Panc1 (cell line): ENCODE measurements around the gene RAP1B. TPM values are rescaled to one million over a fixed set of nuclear protein-coding genes. Genes with fewer than 3 reads are reported as not detected.

Experiments
- ATAC-seq: fragments of 200-7000 bp; cut with Tn5 transposase; 2 replicates; pipeline ENCODE4 v1.9.1; 2020; ENCODE audit warnings: mild to moderate bottlenecking, moderate library complexity
- BruUV-seq: library from RNA; stranded (reverse); fragments of 400-500 nt; replicated peaks from 2 replicates; lab custom pipeline; 2021; lab: Mats Ljungman, UMichigan
- CTCF ChIA-PET: fragments of 300-600 bp; sonication (Branson Sonifier 250); formaldehyde crosslinking; loops from one replicate; lab custom pipeline; 2022; ENCODE audit warnings: antibody characterized with exemption; lab: Charles Lee
- POLR2A ChIA-PET: fragments of 300-600 bp; sonication (Branson Sonifier 250); formaldehyde crosslinking; loops from one replicate; lab custom pipeline; 2022; ENCODE audit warnings: antibody characterized with exemption; lab: Charles Lee
- DNase-seq: peaks from one replicate; pipeline ENCODE4 v3.0.0-alpha.2; 2010; ENCODE audit warnings: low read depth, low spot score
- H3K27ac ChIP-seq: 2 replicates; pipeline ENCODE4 v1.5.1; 2011; ENCODE audit warnings: mild to moderate bottlenecking, low read length, inconsistent platforms
- H3K27me3 ChIP-seq: fragments of 200-500 bp; sonication (Bioruptor generic); 2 replicates; pipeline ENCODE4 v1.6.0; 2014; ENCODE audit warnings: low read length, inconsistent platforms; ENCODE audit not compliant: control insufficient read depth, insufficient read depth
- H3K36me3 ChIP-seq: fragments of 200-500 bp; sonication (Bioruptor generic); 2 replicates; pipeline ENCODE4 v1.5.1; 2014; ENCODE audit warnings: inconsistent platforms, mild to moderate bottlenecking, low read length, moderate library complexity; ENCODE audit not compliant: control insufficient read depth, insufficient read depth
- H3K4me1 ChIP-seq: 2 replicates; pipeline ENCODE4 v1.5.1; 2011; ENCODE audit warnings: inconsistent platforms, mild to moderate bottlenecking, low read length, moderate library complexity; ENCODE audit not compliant: control insufficient read depth, insufficient read depth
- H3K4me3 ChIP-seq, 2 experiments: 2 replicates each; pipeline ENCODE4 v1.5.1; 2011 to 2012; ENCODE audit warnings: low read depth in 2 of 2, low read length in 2 of 2, mild to moderate bottlenecking in 2 of 2, inconsistent platforms in 1 of 2, moderate library complexity in 1 of 2
- H3K9me3 ChIP-seq: fragments of 200-500 bp; sonication (Bioruptor generic); 2 replicates; pipeline ENCODE4 v1.5.1; 2014; ENCODE audit warnings: low read depth, mild to moderate bottlenecking, inconsistent platforms, low read length, moderate library complexity; ENCODE audit not compliant: control insufficient read depth, insufficient read depth
- POLR2AphosphoS5 ChIP-seq: IDR thresholded peaks from 2 replicates; pipeline ENCODE4 v1.6.1; 2012; ENCODE audit warnings: mild to moderate bottlenecking, low read depth, low read length, moderate library complexity
- SIN3A ChIP-seq: IDR thresholded peaks from 2 replicates; pipeline ENCODE4 v1.6.1; 2012; ENCODE audit warnings: low read depth, mild to moderate bottlenecking, low read length, moderate library complexity, borderline replicate concordance; ENCODE audit not compliant: insufficient read depth
- TCF7L2 ChIP-seq: IDR thresholded peaks from 2 replicates; pipeline ENCODE4 v1.6.1; 2011; ENCODE audit warnings: mild to moderate bottlenecking, low read depth, low read length, inconsistent platforms
- in situ Hi-C: cut with HindIII; loops from 2 replicates; pipeline ENCODE4 v1.10.0; 2016; ENCODE audit warnings: low sequenced_read_pairs, low pct_unique_long_range_greater_than_20kb
- intact Hi-C: fragments of 100-400 bp; cut with micrococcal nuclease; formaldehyde crosslinking; loops from one replicate; pipeline ENCODE4 v1.10.0; 2022; ENCODE audit not compliant: unreplicated experiment
- total RNA-seq: library from RNA; stranded (reverse); gene quantifications from one replicate; pipeline ENCODE4 v1.2.1, GENCODE V29; 2021; ENCODE audit not compliant: unreplicated experiment
- TF ChIP-seq, protein P1 (sequence below), 2 experiments: IDR thresholded peaks; 2 replicates each; pipeline ENCODE4 v1.6.1; 2011 to 2012; ENCODE audit warnings: low read depth in 2 of 2, control low read depth in 1 of 2, low read length in 1 of 2, mild to moderate bottlenecking in 1 of 2, moderate library complexity in 1 of 2; ENCODE audit not compliant: insufficient read depth in 1 of 2
- TF ChIP-seq, protein P2 (sequence below): fragments of 450-650 bp; IDR thresholded peaks from 2 replicates; pipeline ENCODE4 v1.5.1; 2017; ENCODE audit warnings: mild to moderate bottlenecking

Gene RAP1B
- total RNA-seq, 1 experiment from 2014 or later, result 328 TPM

DNA sequence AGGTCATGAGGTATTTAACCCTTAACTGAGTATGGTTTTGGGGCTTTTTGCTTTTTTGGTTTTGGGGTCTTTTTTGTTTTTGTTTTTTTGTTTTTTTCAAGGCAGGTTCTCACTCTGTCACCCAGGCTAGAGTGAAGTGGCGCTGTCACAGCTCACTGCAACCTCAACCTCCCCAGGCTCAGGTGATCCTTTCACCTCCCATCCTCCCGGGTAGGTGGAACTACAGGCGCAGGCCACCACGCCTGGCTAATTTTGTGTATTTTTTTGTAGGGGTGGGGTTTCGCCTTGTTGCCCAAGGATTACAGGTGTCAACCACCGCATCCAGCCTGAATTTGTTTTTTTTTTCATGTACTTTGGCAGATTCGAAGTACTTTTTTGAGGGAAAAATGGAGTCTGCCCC lies 19.9 kb downstream of the RAP1B start:
- peaks cover 4% of the 10 kb centered on the region; the same call in 1 of the 2 replicates for H3K36me3 ChIP-seq
- intact Hi-C loops (no loop called here), in situ Hi-C loops (no loop called here)
- CTCF ChIA-PET, result no interaction called here
- no peaks in the 10 kb centered on the region; the same call in 1 of the 2 replicates for H3K9me3 ChIP-seq
- TF ChIP-seq POLR2AphosphoS5, result no peak
- no peak for TF ChIP-seq TCF7L2
- no peak for TF ChIP-seq SIN3A
- TF ChIP-seq, protein P1, sequence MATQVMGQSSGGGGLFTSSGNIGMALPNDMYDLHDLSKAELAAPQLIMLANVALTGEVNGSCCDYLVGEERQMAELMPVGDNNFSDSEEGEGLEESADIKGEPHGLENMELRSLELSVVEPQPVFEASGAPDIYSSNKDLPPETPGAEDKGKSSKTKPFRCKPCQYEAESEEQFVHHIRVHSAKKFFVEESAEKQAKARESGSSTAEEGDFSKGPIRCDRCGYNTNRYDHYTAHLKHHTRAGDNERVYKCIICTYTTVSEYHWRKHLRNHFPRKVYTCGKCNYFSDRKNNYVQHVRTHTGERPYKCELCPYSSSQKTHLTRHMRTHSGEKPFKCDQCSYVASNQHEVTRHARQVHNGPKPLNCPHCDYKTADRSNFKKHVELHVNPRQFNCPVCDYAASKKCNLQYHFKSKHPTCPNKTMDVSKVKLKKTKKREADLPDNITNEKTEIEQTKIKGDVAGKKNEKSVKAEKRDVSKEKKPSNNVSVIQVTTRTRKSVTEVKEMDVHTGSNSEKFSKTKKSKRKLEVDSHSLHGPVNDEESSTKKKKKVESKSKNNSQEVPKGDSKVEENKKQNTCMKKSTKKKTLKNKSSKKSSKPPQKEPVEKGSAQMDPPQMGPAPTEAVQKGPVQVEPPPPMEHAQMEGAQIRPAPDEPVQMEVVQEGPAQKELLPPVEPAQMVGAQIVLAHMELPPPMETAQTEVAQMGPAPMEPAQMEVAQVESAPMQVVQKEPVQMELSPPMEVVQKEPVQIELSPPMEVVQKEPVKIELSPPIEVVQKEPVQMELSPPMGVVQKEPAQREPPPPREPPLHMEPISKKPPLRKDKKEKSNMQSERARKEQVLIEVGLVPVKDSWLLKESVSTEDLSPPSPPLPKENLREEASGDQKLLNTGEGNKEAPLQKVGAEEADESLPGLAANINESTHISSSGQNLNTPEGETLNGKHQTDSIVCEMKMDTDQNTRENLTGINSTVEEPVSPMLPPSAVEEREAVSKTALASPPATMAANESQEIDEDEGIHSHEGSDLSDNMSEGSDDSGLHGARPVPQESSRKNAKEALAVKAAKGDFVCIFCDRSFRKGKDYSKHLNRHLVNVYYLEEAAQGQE (IDR thresholded peaks at IDR 0.05; ENCODE audit: insufficient read depth in 1 of 2, low read depth in 2 of 2, low read length in 1 of 2), result no peak
- TF ChIP-seq, protein P2, sequence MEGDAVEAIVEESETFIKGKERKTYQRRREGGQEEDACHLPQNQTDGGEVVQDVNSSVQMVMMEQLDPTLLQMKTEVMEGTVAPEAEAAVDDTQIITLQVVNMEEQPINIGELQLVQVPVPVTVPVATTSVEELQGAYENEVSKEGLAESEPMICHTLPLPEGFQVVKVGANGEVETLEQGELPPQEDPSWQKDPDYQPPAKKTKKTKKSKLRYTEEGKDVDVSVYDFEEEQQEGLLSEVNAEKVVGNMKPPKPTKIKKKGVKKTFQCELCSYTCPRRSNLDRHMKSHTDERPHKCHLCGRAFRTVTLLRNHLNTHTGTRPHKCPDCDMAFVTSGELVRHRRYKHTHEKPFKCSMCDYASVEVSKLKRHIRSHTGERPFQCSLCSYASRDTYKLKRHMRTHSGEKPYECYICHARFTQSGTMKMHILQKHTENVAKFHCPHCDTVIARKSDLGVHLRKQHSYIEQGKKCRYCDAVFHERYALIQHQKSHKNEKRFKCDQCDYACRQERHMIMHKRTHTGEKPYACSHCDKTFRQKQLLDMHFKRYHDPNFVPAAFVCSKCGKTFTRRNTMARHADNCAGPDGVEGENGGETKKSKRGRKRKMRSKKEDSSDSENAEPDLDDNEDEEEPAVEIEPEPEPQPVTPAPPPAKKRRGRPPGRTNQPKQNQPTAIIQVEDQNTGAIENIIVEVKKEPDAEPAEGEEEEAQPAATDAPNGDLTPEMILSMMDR, result no peak
- DNase-seq (no peak), ATAC-seq (no peak)
- peaks cover 70% of the 10 kb centered on the region for H3K4me1 ChIP-seq
- no TSS peak for BruUV-seq
- H3K4me3 ChIP-seq, result no peak overlapping the region
- H3K27me3 ChIP-seq, result no peaks in the 10 kb centered on the region
- H3K27ac ChIP-seq, result peak overlapping the region; percentile 3
- POLR2A ChIA-PET, result no interaction called here

DNA sequence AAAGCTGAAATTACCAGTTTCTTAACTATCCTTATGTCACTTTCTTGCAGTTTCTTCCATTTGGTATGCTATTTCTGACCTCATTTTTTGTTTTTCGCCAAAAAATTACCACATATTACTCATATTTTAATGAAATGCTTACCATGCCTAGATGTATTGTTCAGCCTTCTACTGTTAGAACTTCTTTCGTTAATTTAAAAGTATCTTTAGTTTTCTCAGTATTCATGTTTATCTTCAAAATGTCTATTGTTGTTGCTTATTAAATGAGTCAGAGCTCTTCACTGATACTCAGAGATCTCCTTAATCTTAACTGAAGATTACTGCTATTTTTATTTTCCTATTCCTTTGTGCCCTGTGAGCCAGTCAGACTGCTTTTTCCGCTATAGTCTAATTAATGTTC lies 20.5 kb downstream of the RAP1B start:
- POLR2A ChIA-PET, result interaction anchor here (0.7 kb wide), 1 partner anchor 109 kb away, joined by 3 read pairs; no protein-coding TSS in a partner anchor
- H3K36me3 ChIP-seq, result peaks cover 4% of the 10 kb centered on the region; the same call in 1 of the 2 replicates
- TF ChIP-seq POLR2AphosphoS5 (no peak), TCF7L2 (no peak)
- TF ChIP-seq, protein P2, result no peak
- TF ChIP-seq, protein P1 (IDR thresholded peaks at IDR 0.05; ENCODE audit: insufficient read depth in 1 of 2, low read depth in 2 of 2, low read length in 1 of 2), result no peak

More for the DNA sequence above, 20.5 kb downstream of the RAP1B start:
- in situ Hi-C loops (no loop called here), intact Hi-C loops (no loop called here)
- Histone ChIP-seq H3K27me3 (no peaks in the 10 kb centered on the region), H3K27ac (peak overlapping the region; percentile 48; the same call in 1 of the 2 replicates), H3K4me3 (no peak overlapping the region), H3K9me3 (no peaks in the 10 kb centered on the region; the same call in 1 of the 2 replicates), H3K4me1 (peaks cover 77% of the 10 kb centered on the region)
- no TSS peak for BruUV-seq
- ATAC-seq (no peak), DNase-seq (no peak)
- CTCF ChIA-PET, result interaction anchor here (0.7 kb wide), 1 partner anchor 406 kb away, joined by 3 read pairs; the partner anchor contains the start of gene IL26
